Measurements from ENCODE around the gene TOM1L1. TPM values are rescaled to one million over a fixed set of nuclear protein-coding genes. Genes with fewer than 3 reads are reported as not detected.

Gene TOM1L1
- total RNA-seq, 6 donors from 2014 or later = 25.1 to 64.1 (median 35.1) TPM

- peaks cover 10 to 17% (median 14%) of the 10 kb centered on the region in 4 donors for H3K4me1 ChIP-seq
- H3K4me3 ChIP-seq = no peak overlapping the region
- H3K36me3 ChIP-seq = no peaks in the 10 kb centered on the region
- no peak overlapping the region for H3K27ac ChIP-seq
- DNase-seq (no peak), ATAC-seq (ENCODE audit: low FRiP score in 2 of 2) (no peak)
- WGBS, 2 donors = 52 to 64% methylated on average over 3 of the region's 3 CpGs
- peaks cover 0 to 4% (median 0%) of the 10 kb centered on the region in 4 donors for H3K27me3 ChIP-seq
- TF ChIP-seq, protein P1, sequence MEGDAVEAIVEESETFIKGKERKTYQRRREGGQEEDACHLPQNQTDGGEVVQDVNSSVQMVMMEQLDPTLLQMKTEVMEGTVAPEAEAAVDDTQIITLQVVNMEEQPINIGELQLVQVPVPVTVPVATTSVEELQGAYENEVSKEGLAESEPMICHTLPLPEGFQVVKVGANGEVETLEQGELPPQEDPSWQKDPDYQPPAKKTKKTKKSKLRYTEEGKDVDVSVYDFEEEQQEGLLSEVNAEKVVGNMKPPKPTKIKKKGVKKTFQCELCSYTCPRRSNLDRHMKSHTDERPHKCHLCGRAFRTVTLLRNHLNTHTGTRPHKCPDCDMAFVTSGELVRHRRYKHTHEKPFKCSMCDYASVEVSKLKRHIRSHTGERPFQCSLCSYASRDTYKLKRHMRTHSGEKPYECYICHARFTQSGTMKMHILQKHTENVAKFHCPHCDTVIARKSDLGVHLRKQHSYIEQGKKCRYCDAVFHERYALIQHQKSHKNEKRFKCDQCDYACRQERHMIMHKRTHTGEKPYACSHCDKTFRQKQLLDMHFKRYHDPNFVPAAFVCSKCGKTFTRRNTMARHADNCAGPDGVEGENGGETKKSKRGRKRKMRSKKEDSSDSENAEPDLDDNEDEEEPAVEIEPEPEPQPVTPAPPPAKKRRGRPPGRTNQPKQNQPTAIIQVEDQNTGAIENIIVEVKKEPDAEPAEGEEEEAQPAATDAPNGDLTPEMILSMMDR (IDR thresholded peaks at IDR 0.05) = no peak
- TF ChIP-seq POLR2AphosphoS5 (IDR thresholded peaks at IDR 0.05) = no peak
- no peak for TF ChIP-seq EP300 (IDR thresholded peaks at IDR 0.05)
- no peak for TF ChIP-seq POLR2A (IDR thresholded peaks at IDR 0.05)
- H3K9me3 ChIP-seq = no peaks in the 10 kb centered on the region
Observed at GRCh38 chr17:54898576-54898975, 2.1 kb upstream of the TOM1L1 start.

GRCh38 chr17:54899201-54899600 is 1.5 kb upstream of the TOM1L1 start:
- WGBS, 2 donors = 78% methylated on average over 3 of the region's 3 CpGs
- H3K27me3 ChIP-seq = peaks cover 0 to 4% (median 0%) of the 10 kb centered on the region in 4 donors
- no peak for DNase-seq
- peaks cover 10 to 17% (median 15%) of the 10 kb centered on the region in 4 donors for H3K4me1 ChIP-seq
- TF ChIP-seq POLR2AphosphoS5 (IDR thresholded peaks at IDR 0.05) = no peak
- TF ChIP-seq, protein P1 (IDR thresholded peaks at IDR 0.05) = no peak
- TF ChIP-seq POLR2A (IDR thresholded peaks at IDR 0.05) = no peak
- TF ChIP-seq EP300 (IDR thresholded peaks at IDR 0.05) = no peak
- H3K9me3 ChIP-seq = no peaks in the 10 kb centered on the region
- no peaks in the 10 kb centered on the region for H3K36me3 ChIP-seq
- no peak for ATAC-seq (ENCODE audit: low FRiP score in 2 of 2)
- H3K27ac ChIP-seq = no peak overlapping the region
- H3K4me3 ChIP-seq = no peak overlapping the region

DNA sequence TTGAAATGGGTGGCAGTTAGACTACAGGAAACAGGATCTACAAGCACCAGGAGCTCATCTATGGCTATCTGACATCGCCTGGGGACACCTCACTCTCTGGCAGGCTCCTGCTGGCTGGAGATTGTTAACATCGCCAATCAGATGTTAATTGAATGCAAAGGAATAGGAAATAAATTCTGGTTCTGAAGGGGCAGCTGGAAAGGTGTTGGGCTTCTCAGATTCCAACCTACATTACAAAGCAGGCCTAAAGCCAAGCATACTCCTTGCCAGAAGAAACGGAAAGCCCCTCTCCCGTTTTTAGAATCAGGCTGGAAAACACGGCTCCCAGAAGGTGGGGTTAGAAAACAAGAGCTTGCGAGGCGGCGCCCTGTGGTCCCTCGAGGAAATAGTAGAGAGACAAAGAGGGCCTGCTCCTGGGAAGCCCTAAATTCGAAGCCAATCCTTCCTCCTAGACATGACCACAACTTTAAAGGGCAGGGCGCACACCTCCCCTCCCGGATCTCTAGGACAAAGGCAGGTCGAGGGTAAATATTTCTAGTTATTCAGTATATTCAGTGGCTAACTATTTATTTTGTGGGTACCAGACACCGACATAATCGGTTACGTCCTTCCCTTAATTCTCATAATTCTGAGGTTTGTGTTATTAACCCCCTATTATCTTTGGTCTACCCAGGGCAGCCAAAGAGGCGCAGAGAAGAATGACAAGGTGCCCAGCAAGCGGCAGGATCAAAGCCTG is 763 bp upstream of the TOM1L1 start:
- Histone ChIP-seq H3K4me3 (peak overlapping the region; percentile 40 to 60 (median 48)), H3K9me3 (no peaks in the 10 kb centered on the region), H3K27ac (peak overlapping the region in 2 of 4 donors; percentile 52 to 76), H3K36me3 (no peaks in the 10 kb centered on the region), H3K27me3 (peaks cover 0 to 4% (median 0%) of the 10 kb centered on the region in 4 donors), H3K4me1 (peaks cover 10 to 17% (median 15%) of the 10 kb centered on the region in 4 donors)
- DNase-seq (no peak), ATAC-seq (ENCODE audit: low FRiP score in 2 of 2) (no peak)
- 14% methylated on average over 18 of the region's 18 CpGs for WGBS, 2 donors
- TF ChIP-seq POLR2AphosphoS5 (IDR thresholded peaks at IDR 0.05) (no peak), POLR2A (IDR thresholded peaks at IDR 0.05) (no peak)

DNA sequence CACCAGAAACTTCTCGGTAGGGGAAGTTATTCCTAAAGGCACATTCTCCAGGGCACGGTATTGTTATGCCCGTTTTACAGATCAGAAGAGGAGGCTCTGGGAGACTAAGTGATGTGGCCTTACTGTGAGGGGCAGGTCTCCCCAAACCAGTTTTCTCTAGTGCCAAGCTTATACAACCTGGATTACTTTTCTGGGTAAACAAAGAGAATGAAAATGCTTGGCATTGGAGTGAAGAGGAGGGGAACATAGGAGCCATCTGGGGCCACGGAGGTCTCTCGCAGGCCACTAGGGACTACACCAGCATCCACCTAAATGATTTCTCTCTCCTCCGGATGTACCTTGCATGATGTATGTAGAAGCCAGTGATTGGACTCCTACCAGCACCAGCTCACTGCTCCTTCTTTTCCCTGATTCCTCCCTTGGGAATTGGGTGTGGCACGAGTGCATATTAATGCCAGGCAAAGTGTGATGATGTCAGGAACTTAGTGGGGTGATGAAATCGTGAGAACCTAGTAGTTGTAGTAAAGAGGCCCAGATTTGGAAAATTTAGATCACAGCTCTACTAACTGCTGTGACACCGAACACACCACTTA is 674 bp downstream of the TOM1L1 start:
- TF ChIP-seq POLR2AphosphoS5 (IDR thresholded peaks at IDR 0.05) = no peak
- TF ChIP-seq EP300 (IDR thresholded peaks at IDR 0.05) = no peak
- TF ChIP-seq POLR2A (IDR thresholded peaks at IDR 0.05) = no peak
- TF ChIP-seq, protein P1 (IDR thresholded peaks at IDR 0.05) = no peak
- Histone ChIP-seq H3K27ac (peak overlapping the region; percentile 52 to 78 (median 72)), H3K4me3 (peak overlapping the region; percentile 40 to 60 (median 48)), H3K36me3 (no peaks in the 10 kb centered on the region), H3K9me3 (no peaks in the 10 kb centered on the region), H3K27me3 (peaks cover 0 to 4% (median 0%) of the 10 kb centered on the region in 4 donors), H3K4me1 (peaks cover 10 to 17% (median 15%) of the 10 kb centered on the region in 4 donors)
- 45 to 47% methylated on average over 9 of the region's 9 CpGs for WGBS, 2 donors
- DNase-seq (peak in 1 of 2 donors; percentile 51), ATAC-seq (ENCODE audit: low FRiP score in 2 of 2) (peak; percentile 31 to 71)

DNA sequence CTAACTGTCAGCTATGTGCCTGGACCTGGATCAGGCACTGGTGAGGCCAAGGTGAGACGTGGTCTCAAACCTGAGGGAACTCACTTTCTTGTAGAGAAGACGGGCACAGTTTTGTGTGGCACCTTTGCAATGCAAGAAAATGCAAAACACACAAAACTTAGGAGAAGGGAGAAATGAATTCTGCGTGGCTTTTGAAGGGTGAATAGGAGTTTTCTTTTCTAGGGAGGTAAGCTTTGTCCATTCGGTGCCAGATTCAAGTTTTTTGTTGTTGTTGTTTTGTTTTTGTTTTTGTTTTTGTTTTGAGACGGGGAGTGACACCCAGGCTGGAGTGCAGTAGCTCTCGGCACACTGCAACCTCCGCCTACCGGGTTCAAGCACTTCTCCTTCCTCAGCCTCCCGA is 1.4 kb downstream of the TOM1L1 start:
- Histone ChIP-seq H3K36me3 (no peaks in the 10 kb centered on the region), H3K9me3 (no peaks in the 10 kb centered on the region), H3K27ac (peak overlapping the region in 2 of 4 donors; percentile 6 to 43), H3K4me1 (peaks cover 10 to 17% (median 15%) of the 10 kb centered on the region in 4 donors), H3K27me3 (peaks cover 0 to 4% (median 0%) of the 10 kb centered on the region in 4 donors), H3K4me3 (no peak overlapping the region)
- TF ChIP-seq POLR2AphosphoS5 (IDR thresholded peaks at IDR 0.05) (no peak), POLR2A (IDR thresholded peaks at IDR 0.05) (no peak), EP300 (IDR thresholded peaks at IDR 0.05) (no peak)
- TF ChIP-seq, protein P1 (IDR thresholded peaks at IDR 0.05) = no peak
- DNase-seq (no peak), ATAC-seq (ENCODE audit: low FRiP score in 2 of 2) (no peak)
- WGBS, 2 donors = 82 to 84% methylated on average over 9 of the region's 9 CpGs
